Smooth muscle cell of bladder (primary cell): ENCODE data around the gene ARMC8. TPM values are rescaled to one million over a fixed set of nuclear protein-coding genes. Genes with fewer than 3 reads are reported as not detected.

Experiments used
- total RNA-seq: library from RNA; depleted of rRNA; stranded (reverse); fragments of >200 nt; gene quantifications from 2 replicates; pipeline ENCODE4 v1.2.3, GENCODE V29; 2014

ARMC8 gene, protein sequence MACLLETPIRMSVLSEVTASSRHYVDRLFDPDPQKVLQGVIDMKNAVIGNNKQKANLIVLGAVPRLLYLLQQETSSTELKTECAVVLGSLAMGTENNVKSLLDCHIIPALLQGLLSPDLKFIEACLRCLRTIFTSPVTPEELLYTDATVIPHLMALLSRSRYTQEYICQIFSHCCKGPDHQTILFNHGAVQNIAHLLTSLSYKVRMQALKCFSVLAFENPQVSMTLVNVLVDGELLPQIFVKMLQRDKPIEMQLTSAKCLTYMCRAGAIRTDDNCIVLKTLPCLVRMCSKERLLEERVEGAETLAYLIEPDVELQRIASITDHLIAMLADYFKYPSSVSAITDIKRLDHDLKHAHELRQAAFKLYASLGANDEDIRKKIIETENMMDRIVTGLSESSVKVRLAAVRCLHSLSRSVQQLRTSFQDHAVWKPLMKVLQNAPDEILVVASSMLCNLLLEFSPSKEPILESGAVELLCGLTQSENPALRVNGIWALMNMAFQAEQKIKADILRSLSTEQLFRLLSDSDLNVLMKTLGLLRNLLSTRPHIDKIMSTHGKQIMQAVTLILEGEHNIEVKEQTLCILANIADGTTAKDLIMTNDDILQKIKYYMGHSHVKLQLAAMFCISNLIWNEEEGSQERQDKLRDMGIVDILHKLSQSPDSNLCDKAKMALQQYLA
- 34.1 and 35.9 TPM in 2 replicates for total RNA-seq

DNA sequence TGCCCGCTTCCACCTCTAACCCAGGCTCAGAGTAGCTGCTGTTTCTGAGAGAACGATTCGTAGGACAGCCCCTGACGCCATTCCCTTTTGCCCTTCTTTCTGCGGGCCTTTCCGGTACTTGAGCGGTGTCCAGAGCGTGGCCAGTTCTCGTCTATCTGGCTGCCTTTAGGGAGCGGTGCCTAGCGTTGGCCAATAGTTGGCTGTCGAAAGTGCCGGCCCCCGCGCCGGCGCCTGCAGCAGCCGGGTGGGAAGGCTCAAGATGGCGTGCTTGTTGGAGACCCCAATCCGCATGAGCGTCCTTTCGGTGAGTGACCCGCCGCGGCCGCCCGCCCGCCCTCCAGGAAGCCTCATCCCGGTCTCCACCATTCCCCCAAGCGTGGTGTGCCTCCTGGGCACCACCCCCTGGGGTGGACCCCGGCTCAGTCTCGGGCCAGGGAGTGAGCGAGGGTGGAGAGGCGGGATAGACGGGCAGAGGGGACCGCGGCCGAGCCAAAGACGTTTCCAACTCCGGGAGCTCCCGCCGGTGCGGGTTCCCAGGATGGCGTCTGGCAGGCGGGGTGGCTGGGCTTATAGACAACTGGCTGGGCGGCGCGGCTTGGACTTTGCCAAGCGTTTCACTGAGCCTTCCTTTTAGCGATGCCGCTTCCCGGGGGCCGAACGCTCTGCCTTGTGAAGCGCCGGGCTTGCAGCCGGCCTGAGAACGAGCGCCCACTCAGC is at the start of gene ARMC8:
Gene ARMC8, plus strand, starts transcription at position 6 of the 717 bp plus-strand sequence. Its CDS starts 254 bp downstream, at position 260.

DNA sequence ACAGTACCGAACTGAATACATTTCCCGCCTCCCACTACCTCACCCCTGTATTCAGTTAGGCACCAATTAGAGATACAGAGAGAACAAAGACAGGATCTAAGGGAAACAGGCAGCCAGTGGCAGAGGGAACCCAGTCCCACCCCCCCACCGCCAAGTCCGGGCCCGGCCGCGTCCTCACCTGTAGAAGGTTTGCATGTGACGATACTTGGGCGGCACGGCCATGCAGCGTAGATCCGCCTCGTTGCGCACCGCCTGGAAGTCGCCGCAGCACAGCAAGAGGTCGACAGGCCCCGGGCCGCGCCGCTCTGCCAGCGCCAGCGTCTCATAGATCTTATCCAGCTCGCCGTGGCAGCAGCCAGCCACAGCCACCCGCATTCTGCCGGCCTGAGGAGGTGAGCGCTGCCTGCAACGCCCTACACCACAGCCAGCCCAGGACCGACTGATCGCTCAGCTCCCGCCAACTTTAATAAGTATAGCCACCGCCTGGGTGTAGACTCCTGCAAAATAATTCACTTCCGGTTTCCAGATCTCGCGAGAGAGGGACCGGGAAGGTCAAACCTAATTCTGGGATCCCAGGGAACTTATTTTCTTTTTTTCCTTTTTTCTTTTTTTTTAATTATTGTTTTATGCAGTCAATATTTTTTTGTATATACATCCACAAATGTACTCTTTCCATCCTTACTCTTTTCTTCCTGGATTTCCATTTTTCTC is 12.5 kb upstream of the ARMC8 start, which contains the start of gene DBR1:
Gene DBR1, minus strand, starts transcription at position 501 of the 711 bp plus-strand sequence. Its CDS starts 126 bp downstream, at position 375.

GRCh38 chr3:138329127-138329983 is 142.3 kb downstream of the ARMC8 start, which contains the start of gene NME9:
TSS of gene NME9 (minus strand) at chr3:138329851. CDS start at chr3:138329335, 516 bp downstream.

Other genes starting within 250 kb of the ARMC8 start
- gene CLDN18, start 177.1 kb upstream of the ARMC8 start, total RNA-seq: not detected in 2 replicates
- gene DZIP1L, start 71.7 kb upstream of the ARMC8 start, total RNA-seq: 21.2 and 29.4 TPM in 2 replicates
- gene A4GNT, start 54.9 kb upstream of the ARMC8 start, total RNA-seq: not detected in 2 replicates
- 11.4 and 14.5 TPM in 2 replicates for gene DBR1, start 12.4 kb upstream of the ARMC8 start, total RNA-seq
- gene NME9, start 142.6 kb downstream of the ARMC8 start, total RNA-seq: 0.09 TPM in 1 of 2 replicates, not detected in the other
- gene MRAS, start 161.3 kb downstream of the ARMC8 start, total RNA-seq: 37.0 and 67.5 TPM in 2 replicates
- gene ESYT3, start 247.3 kb downstream of the ARMC8 start, total RNA-seq: 0.28 and 0.83 TPM in 2 replicates